Fibroblast of lung (primary cell): Measurements from ENCODE around the gene TMEM138.

ENCODE experiments used
- EZH2 ChIP-seq: IDR thresholded peaks from 2 replicates; pipeline ENCODE4 v1.5.1; 2012; ENCODE audit warnings: low read length, control low read depth, mild to moderate bottlenecking; ENCODE audit errors: missing control alignments
- TF ChIP-seq, protein P1 (sequence below), 2 donors: IDR thresholded peaks in 1 of 2; conservative IDR thresholded peaks in 1 of 2; 1 replicate in 1 of 2; 2 replicates in 1 of 2; pipeline ENCODE4 v1.5.1; 2011 to 2012; ENCODE audit warnings: low read length in 2 of 2, control low read depth in 1 of 2, inconsistent platforms in 1 of 2, low read depth in 1 of 2, mild to moderate bottlenecking in 1 of 2

DNA sequence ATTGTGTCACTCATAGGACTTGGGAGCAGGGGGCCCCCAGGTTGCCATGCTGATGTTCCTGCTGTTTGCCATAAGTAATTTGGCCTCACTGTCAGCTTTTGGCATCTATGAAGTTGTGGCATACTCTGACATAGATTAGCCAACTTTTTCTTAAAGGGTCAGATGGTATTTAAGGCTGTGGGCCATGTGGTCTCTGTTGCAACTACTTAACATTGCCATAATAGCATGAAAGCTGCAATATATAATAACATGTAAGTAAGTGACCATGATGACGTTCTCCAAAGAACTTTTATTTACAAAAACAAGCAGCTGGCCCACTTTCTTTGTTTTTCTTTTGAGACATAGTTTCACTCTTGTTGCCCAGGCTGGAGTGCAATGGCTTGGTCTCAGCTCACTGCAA is 28.0 kb downstream of the TMEM138 start:
- TF ChIP-seq, protein P1, sequence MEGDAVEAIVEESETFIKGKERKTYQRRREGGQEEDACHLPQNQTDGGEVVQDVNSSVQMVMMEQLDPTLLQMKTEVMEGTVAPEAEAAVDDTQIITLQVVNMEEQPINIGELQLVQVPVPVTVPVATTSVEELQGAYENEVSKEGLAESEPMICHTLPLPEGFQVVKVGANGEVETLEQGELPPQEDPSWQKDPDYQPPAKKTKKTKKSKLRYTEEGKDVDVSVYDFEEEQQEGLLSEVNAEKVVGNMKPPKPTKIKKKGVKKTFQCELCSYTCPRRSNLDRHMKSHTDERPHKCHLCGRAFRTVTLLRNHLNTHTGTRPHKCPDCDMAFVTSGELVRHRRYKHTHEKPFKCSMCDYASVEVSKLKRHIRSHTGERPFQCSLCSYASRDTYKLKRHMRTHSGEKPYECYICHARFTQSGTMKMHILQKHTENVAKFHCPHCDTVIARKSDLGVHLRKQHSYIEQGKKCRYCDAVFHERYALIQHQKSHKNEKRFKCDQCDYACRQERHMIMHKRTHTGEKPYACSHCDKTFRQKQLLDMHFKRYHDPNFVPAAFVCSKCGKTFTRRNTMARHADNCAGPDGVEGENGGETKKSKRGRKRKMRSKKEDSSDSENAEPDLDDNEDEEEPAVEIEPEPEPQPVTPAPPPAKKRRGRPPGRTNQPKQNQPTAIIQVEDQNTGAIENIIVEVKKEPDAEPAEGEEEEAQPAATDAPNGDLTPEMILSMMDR (conservative IDR thresholded peaks at IDR 0.05 in 1 of 2, IDR thresholded peaks at IDR 0.05 in 1 of 2; ENCODE audit: low read depth in 1 of 2, low read length in 2 of 2), result no peak
- TF ChIP-seq EZH2, result no peak
